ENCODE results near the gene TMEM163.

- TF ChIP-seq, protein P1, sequence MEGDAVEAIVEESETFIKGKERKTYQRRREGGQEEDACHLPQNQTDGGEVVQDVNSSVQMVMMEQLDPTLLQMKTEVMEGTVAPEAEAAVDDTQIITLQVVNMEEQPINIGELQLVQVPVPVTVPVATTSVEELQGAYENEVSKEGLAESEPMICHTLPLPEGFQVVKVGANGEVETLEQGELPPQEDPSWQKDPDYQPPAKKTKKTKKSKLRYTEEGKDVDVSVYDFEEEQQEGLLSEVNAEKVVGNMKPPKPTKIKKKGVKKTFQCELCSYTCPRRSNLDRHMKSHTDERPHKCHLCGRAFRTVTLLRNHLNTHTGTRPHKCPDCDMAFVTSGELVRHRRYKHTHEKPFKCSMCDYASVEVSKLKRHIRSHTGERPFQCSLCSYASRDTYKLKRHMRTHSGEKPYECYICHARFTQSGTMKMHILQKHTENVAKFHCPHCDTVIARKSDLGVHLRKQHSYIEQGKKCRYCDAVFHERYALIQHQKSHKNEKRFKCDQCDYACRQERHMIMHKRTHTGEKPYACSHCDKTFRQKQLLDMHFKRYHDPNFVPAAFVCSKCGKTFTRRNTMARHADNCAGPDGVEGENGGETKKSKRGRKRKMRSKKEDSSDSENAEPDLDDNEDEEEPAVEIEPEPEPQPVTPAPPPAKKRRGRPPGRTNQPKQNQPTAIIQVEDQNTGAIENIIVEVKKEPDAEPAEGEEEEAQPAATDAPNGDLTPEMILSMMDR (IDR thresholded peaks at IDR 0.05; ENCODE audit: insufficient read depth, low read depth, low read length), result no peak
- no peak for TF ChIP-seq EZH2 (IDR thresholded peaks at IDR 0.05; ENCODE audit: insufficient read depth, low read length)
Observed at GRCh38 chr2:134454931-134455330, 263.9 kb downstream of the TMEM163 start.

Data from astrocyte (in vitro differentiated cells and primary cell).